Right lobe of liver (tissue), 4 donors: Measurements from ENCODE around the gene CDX2.

Source experiments
- CTCF ChIP-seq, 4 donors: fragments of 200-600 bp in 3 of 4; fragments of 450-650 bp in 1 of 4; IDR thresholded peaks; one replicate each; pipeline versions ENCODE4 v1.5.1 to v1.8.0; 2016 to 2022; ENCODE audit warnings: antibody characterized with exemption in 4 of 4, mild to moderate bottlenecking in 2 of 4
- POLR2A ChIP-seq: fragments of 450-650 bp; IDR thresholded peaks from one replicate; pipeline ENCODE4 v1.6.1; 2017; ENCODE audit warnings: antibody characterized with exemption, mild to moderate bottlenecking
- donor health status: DM: no; HTN: no; CAD: no.
- donor health status: DM: no; HTN: no; CAD: no.
- donor health status: DM: no; HTN: yes; CAD: no.

- no peak for TF ChIP-seq CTCF (IDR thresholded peaks at IDR 0.05)
- no peak for TF ChIP-seq POLR2A
These were observed 1.3 kb downstream of the CDX2 start for GRCh38 chr13:27967736-27968315.
